ENCODE data around the gene CELF4. TPM values are rescaled to one million over a fixed set of nuclear protein-coding genes. Genes with fewer than 3 reads are reported as not detected.

CELF4 gene
- total RNA-seq, 1 experiment from 2014 or later = not detected

DNA sequence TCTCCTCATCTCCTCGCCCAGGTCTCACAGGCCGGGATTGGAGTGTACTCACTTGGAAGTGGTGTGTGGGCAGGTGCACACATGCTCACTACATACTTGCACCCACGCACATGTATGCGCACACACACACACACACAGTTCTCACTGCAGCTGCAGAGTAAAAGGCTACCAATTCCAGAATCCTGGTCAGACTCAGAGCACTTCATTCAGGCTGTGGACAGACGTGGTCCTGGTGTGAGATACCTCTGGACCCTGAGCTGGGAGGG, 19.4 kb downstream of the CELF4 start:
- no peaks in the 10 kb centered on the region for H3K36me3 ChIP-seq
- no peak overlapping the region for H3K4me3 ChIP-seq
- no peak overlapping the region for H3K27ac ChIP-seq
- H3K4me1 ChIP-seq = no peaks in the 10 kb centered on the region
- H3K27me3 ChIP-seq = no peaks in the 10 kb centered on the region
- no peak for DNase-seq
- no peaks in the 10 kb centered on the region for H3K9me3 ChIP-seq (replicated peaks)

- Histone ChIP-seq H3K36me3 (no peaks in the 10 kb centered on the region), H3K27me3 (no peaks in the 10 kb centered on the region), H3K27ac (no peak overlapping the region), H3K4me3 (no peak overlapping the region), H3K4me1 (no peaks in the 10 kb centered on the region), H3K9me3 (replicated peaks) (no peaks in the 10 kb centered on the region)
- no peak for DNase-seq
Measured at GRCh38 chr18:37545461-37546271, 19.9 kb downstream of the CELF4 start.

DNA sequence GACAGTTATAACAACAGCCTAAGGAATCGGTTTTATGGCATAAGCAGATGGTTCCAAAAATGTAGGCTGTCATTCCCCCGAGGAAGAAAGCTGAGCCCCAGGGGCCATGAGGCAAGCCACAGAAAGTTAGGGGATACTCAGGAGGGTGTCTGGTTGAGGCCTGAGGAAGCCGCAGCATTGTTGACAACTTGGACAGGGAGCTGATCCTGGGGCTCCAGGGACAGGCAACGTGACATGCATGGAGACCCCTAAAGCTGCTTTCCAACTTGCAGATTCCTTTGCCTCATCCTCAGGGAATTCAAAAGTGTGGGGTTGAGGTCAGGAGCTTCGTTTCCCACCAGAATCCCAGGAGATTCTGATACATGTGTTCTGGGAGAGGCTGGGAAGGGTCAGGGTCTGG, 20.9 kb downstream of the CELF4 start:
- no peak for DNase-seq
- Histone ChIP-seq H3K27me3 (no peaks in the 10 kb centered on the region), H3K36me3 (no peaks in the 10 kb centered on the region), H3K4me1 (no peaks in the 10 kb centered on the region), H3K4me3 (no peak overlapping the region), H3K27ac (no peak overlapping the region), H3K9me3 (replicated peaks) (no peaks in the 10 kb centered on the region)

DNA sequence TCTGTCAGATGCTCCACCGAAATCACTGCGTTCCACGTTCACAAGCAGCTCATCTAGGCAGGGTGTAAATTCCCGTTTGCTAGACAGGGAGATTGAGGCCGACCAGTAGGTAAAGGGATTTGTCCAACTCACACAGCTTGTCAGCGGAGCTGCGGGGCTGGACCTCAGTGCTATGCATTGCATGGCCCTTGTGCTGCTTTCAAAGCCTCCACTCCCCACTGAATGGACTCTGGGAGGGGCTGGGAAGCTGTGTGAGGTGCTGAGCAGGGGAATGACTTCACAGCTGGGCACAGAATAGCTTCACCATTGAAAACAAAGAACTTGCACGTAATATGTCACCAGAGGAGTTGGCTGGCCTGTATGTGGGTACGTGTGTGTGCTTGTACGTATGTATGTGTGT, 21.4 kb downstream of the CELF4 start:
- Histone ChIP-seq H3K4me1 (no peaks in the 10 kb centered on the region), H3K9me3 (replicated peaks) (no peaks in the 10 kb centered on the region), H3K27me3 (no peaks in the 10 kb centered on the region), H3K36me3 (no peaks in the 10 kb centered on the region), H3K27ac (no peak overlapping the region), H3K4me3 (no peak overlapping the region)
- DNase-seq = no peak

- DNase-seq = no peak
- H3K27me3 ChIP-seq = no peaks in the 10 kb centered on the region; the same call in 1 of the 2 replicates
- no peaks in the 10 kb centered on the region for H3K4me1 ChIP-seq
- H3K36me3 ChIP-seq = no peaks in the 10 kb centered on the region
- H3K9me3 ChIP-seq (replicated peaks) = no peaks in the 10 kb centered on the region
- no peak overlapping the region for H3K27ac ChIP-seq
- H3K4me3 ChIP-seq = no peak overlapping the region
Measured at GRCh38 chr18:37543321-37543720, 22.3 kb downstream of the CELF4 start.

- Histone ChIP-seq H3K9me3 (replicated peaks) (no peaks in the 10 kb centered on the region), H3K4me1 (no peaks in the 10 kb centered on the region), H3K27me3 (no peaks in the 10 kb centered on the region; the same call in 1 of the 2 replicates), H3K4me3 (no peak overlapping the region), H3K27ac (no peak overlapping the region), H3K36me3 (no peaks in the 10 kb centered on the region)
- no peak for DNase-seq
Measured at GRCh38 chr18:37541517-37541916, 24.1 kb downstream of the CELF4 start.

- Histone ChIP-seq H3K36me3 (no peaks in the 10 kb centered on the region), H3K27ac (no peak overlapping the region), H3K4me3 (no peak overlapping the region), H3K4me1 (no peaks in the 10 kb centered on the region), H3K27me3 (no peaks in the 10 kb centered on the region; the same call in 1 of the 2 replicates), H3K9me3 (replicated peaks) (no peaks in the 10 kb centered on the region)
- DNase-seq = no peak
Measured at GRCh38 chr18:37540424-37541138, 25.0 kb downstream of the CELF4 start.

DNA sequence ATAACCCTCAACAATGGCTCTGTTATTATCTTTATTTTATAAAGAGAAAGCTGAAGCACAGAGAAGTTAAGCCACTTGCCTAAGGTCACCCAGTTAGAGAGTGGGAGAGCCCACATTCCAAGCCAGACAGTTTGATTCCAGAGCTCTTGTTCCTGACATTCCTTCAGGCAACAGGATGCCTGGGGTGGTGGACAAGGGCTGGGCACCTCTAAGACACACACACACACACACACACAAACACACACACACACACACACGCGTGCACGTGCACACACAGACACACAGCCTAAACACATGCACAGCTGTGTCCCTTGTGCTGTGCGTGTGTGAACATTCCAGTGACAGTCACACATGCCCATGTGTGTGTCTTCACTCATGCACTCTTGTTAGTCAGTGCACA, 26.4 kb downstream of the CELF4 start:
- Histone ChIP-seq H3K36me3 (no peaks in the 10 kb centered on the region), H3K27me3 (no peaks in the 10 kb centered on the region; the same call in 1 of the 2 replicates), H3K4me3 (no peak overlapping the region), H3K9me3 (replicated peaks) (no peaks in the 10 kb centered on the region), H3K4me1 (no peaks in the 10 kb centered on the region), H3K27ac (no peak overlapping the region)
- no peak for DNase-seq

DNA sequence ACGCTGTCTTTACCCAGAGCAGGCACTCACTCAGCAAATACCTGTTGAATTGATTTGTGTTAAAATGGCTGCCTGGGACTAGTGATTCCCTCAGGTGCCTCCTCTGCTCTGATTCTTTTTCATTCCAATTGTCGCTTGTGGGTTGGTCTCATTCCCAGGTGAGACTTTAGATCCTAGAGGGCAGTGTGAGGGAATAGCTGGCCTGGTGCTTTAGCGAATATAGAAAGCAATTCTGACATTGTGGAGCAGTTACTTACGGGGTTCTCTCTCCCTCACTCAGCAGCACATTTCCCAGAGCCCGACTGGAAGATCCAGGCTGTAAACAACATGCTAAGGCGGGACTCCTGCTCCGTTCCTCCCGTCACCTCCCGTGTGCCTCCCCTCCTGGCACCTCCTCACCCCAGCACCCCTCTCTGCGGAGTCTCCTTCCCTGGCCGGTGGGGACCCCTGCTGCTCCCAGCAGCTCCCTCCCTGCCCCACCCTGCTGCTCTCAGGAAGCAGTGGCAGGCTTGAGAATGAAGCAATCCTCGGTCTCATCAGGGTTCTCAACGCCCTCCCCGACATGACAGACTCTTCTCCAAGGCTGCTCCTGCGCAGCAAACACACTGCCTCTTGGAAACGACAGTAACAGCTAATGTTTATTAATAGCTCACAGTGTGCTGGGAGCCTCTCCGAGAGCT, 26.9 kb downstream of the CELF4 start:
- Histone ChIP-seq H3K27me3 (no peaks in the 10 kb centered on the region; the same call in 1 of the 2 replicates), H3K4me1 (no peaks in the 10 kb centered on the region), H3K4me3 (no peak overlapping the region), H3K36me3 (no peaks in the 10 kb centered on the region), H3K27ac (no peak overlapping the region), H3K9me3 (replicated peaks) (no peaks in the 10 kb centered on the region)
- no peak for DNase-seq

DNA sequence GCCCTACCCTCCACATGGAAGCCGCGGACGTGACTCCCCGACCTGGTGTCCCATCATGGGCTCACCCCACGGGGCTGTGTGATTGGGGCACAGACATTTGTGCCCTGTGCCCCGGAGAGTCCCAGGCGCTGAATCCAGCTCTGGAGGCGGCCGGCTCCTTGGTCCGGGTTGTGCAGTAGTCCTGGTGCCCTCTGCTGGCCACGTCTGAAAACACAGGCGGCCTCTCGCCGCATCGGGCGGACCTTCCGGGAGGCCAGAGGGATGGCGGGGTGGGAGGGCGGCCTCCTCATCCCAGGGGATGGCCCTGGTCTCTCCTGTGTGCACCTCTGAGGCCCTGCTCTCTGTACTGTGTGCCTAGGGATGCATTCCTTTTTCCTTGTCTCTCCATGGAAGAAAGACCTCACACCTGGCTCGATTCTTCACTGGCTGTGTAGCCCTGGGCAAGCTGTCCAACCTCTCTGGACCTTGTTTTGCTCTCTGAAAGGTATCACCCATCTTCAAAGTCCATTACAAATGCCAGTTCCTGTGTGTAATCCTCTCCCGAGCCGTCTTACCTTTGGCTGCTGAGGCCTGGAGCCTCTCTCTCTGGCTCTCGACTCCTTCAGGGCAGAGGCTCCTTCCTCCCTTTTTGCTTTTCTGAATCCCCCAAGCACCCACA, 27.6 kb downstream of the CELF4 start:
- Histone ChIP-seq H3K36me3 (no peaks in the 10 kb centered on the region), H3K9me3 (replicated peaks) (no peaks in the 10 kb centered on the region), H3K4me1 (no peaks in the 10 kb centered on the region), H3K4me3 (no peak overlapping the region), H3K27ac (no peak overlapping the region), H3K27me3 (no peaks in the 10 kb centered on the region; the same call in 1 of the 2 replicates)
- DNase-seq = peak; percentile 40 to 57

DNA sequence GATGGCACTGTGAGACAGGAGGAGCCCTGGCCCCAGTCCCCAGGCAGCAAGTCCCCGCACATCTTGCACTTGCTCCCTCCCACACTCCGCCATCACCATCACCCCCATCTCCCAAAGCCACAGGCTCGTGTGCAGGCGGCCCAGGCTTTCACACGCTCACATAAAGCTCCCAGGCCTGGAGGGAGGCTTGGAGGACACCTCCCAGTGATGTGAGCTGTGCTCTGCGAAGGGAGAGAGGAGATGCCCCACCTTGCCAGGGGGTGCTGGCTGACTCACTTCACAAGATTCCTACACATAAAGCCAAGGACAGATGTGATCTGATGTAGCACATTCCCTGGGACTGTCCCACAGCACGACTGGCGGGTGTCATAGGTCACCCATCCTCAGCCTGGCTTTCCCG, 28.9 kb downstream of the CELF4 start:
- H3K27ac ChIP-seq = no peak overlapping the region
- no peak overlapping the region for H3K4me3 ChIP-seq
- DNase-seq = no peak
- H3K9me3 ChIP-seq (replicated peaks) = no peaks in the 10 kb centered on the region
- no peaks in the 10 kb centered on the region; the same call in 1 of the 2 replicates for H3K27me3 ChIP-seq
- no peaks in the 10 kb centered on the region for H3K4me1 ChIP-seq
- H3K36me3 ChIP-seq = no peaks in the 10 kb centered on the region

GRCh38 chr18:37535968-37536367, 29.6 kb downstream of the CELF4 start:
- Histone ChIP-seq H3K9me3 (replicated peaks) (no peaks in the 10 kb centered on the region), H3K4me1 (no peaks in the 10 kb centered on the region), H3K27me3 (no peaks in the 10 kb centered on the region; the same call in 1 of the 2 replicates), H3K4me3 (no peak overlapping the region), H3K36me3 (no peaks in the 10 kb centered on the region), H3K27ac (no peak overlapping the region)
- peak in 1 of 2 experiments; percentile 2 for DNase-seq

GRCh38 chr18:37534627-37535026, 31.0 kb downstream of the CELF4 start:
- Histone ChIP-seq H3K27ac (no peak overlapping the region), H3K4me1 (no peaks in the 10 kb centered on the region), H3K27me3 (no peaks in the 10 kb centered on the region; the same call in 1 of the 2 replicates), H3K9me3 (replicated peaks) (no peaks in the 10 kb centered on the region), H3K36me3 (no peaks in the 10 kb centered on the region), H3K4me3 (no peak overlapping the region)
- DNase-seq = no peak

DNA sequence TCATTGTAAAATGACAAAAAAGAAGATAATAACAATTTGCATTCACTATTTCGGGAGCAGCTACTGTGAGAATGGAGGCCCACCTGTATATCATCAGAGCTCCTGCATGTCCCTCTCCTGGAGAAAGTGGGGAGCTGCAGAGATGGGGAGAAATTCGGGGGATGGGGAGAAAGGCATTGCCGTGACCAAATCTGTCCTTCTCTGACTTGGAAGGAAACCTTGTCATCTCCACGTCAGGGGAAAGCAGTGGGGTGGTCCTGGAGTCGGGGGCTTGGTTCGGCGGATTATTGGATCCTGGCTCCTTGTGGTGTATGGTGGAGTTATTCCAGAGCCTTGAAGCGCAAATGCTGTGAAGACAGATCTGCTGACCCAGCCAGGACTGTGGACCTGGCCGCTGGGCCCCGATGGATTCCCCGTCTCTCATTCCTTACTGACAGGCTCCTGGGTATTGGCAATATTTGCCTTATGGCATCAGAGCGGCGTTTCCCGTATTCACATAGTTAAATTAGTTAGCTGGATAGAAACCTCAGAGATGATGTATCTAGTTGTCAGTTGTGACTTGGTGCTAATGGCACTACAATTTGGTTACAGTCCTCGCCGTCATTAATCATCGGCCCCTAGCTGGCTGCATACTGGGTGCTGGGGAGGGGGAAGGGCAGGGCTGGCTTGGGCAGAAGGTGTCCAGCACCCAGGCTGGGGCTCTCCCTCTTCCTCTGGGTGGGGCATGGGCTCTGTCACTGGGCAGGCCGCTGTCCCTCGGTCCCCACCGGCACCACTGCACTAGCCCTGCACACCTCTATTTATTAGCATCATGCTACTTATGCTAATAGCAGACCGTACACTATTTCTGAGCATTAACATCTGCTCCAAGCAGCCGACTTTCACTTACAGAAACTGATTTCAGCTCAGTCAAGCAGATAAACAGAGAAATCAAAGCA, 31.7 kb downstream of the CELF4 start:
- H3K9me3 ChIP-seq (replicated peaks) = no peaks in the 10 kb centered on the region

More for the DNA sequence above, 31.7 kb downstream of the CELF4 start:
- Histone ChIP-seq H3K36me3 (no peaks in the 10 kb centered on the region), H3K4me3 (no peak overlapping the region), H3K27me3 (no peaks in the 10 kb centered on the region; the same call in 1 of the 2 replicates), H3K27ac (no peak overlapping the region), H3K4me1 (no peaks in the 10 kb centered on the region)
- DNase-seq = no peak

Data from SJCRH30 (cell line).